HEK293T (cell line): Measurements from ENCODE around the gene ZNF317.
"Not testable (repeated sequence)": the region's sequence is repeated elsewhere in the genome, so short reads cannot be mapped to it uniquely, and the experiment has no call there.

ENCODE experiments used
- CTCF ChIA-PET: fragments of 350-600 bp; formaldehyde crosslinking; extraction: SDS; loops from one replicate; lab custom pipeline; 2021; ENCODE audit warnings: antibody characterized with exemption, inconsistent platforms; lab: Yijun Ruan, JAX
- POLR2A ChIA-PET: fragments of 350-600 bp; formaldehyde crosslinking; extraction: SDS; loops from one replicate; lab custom pipeline; 2020; ENCODE audit warnings: antibody characterized with exemption, inconsistent platforms; lab: Yijun Ruan, JAX
- DNase-seq: peaks from one replicate; pipeline ENCODE4 v3.0.0; 2012; ENCODE audit warnings: mixed read lengths; ENCODE audit errors: extremely low spot score
- ARNT ChIP-seq: fragments of 450-650 bp; IDR thresholded peaks from 2 replicates; pipeline ENCODE4 v1.6.1; 2017; ENCODE audit warnings: mild to moderate bottlenecking
- ELF4 ChIP-seq: fragments of 450-650 bp; IDR thresholded peaks from 2 replicates; pipeline ENCODE4 v1.6.1; 2017; ENCODE audit warnings: antibody characterized with exemption
- FOXA1 ChIP-seq: fragments of 450-650 bp; IDR thresholded peaks from 2 replicates; pipeline ENCODE4 v1.6.1; 2016; ENCODE audit warnings: mild to moderate bottlenecking
- FOXK2 ChIP-seq: fragments of 450-650 bp; IDR thresholded peaks from 2 replicates; pipeline ENCODE4 v1.6.1; 2016; ENCODE audit warnings: mild to moderate bottlenecking
- FOXM1 ChIP-seq: fragments of 450-650 bp; IDR thresholded peaks from 2 replicates; pipeline ENCODE4 v1.6.1; 2017; ENCODE audit warnings: mild to moderate bottlenecking, borderline replicate concordance
- HDGF ChIP-seq: fragments of 450-650 bp; IDR thresholded peaks from 2 replicates; pipeline ENCODE4 v1.6.1; 2017; ENCODE audit warnings: antibody characterized with exemption, borderline replicate concordance
- L3MBTL2 ChIP-seq: fragments of 450-650 bp; conservative IDR thresholded peaks from 2 replicates; pipeline ENCODE4 v1.6.1; 2016; ENCODE audit warnings: mild to moderate bottlenecking
- NFRKB ChIP-seq: fragments of 450-650 bp; IDR thresholded peaks from 2 replicates; pipeline ENCODE4 v1.6.1; 2016; ENCODE audit warnings: mild to moderate bottlenecking, moderate library complexity
- SP1 ChIP-seq: fragments of 450-650 bp; IDR thresholded peaks from 2 replicates; pipeline ENCODE4 v1.6.1; 2017
- SUZ12 ChIP-seq: fragments of 450-650 bp; IDR thresholded peaks from 2 replicates; pipeline ENCODE4 v1.6.1; 2016; ENCODE audit warnings: mild to moderate bottlenecking
- TARDBP ChIP-seq: fragments of 450-650 bp; IDR thresholded peaks from 2 replicates; pipeline ENCODE4 v1.6.1; 2016
- ZNF384 ChIP-seq: fragments of 450-650 bp; IDR thresholded peaks from 2 replicates; pipeline ENCODE4 v1.6.1; 2016
- TF ChIP-seq, protein P1 (sequence below): fragments of 450-650 bp; IDR thresholded peaks from 2 replicates; pipeline ENCODE4 v1.6.1; 2016

The ZNF317 gene

DNA sequence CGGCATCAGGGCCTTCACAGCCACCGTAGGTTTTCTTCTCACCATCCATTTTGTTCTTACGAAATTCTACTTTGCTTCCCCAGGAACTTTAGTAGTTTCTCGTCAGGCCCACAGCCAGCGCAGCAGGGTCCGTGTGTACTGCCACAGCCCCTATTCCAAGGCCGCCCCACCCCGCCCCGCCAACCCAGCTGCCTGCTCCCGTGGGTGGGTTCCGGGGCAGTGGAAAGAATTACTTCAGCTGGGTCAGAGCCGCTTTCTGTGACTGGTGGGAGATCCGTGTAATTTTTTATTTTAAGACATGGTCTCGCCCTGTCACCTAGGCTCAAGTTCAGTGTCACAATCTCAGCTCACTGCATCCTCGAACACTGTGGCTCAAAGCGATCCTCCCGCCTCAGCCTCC is 42.8 kb downstream of the ZNF317 start:
- no peak for DNase-seq
- TF ChIP-seq L3MBTL2 = no peak
- no peak for TF ChIP-seq FOXK2
- TF ChIP-seq FOXA1 = no peak
- TF ChIP-seq, protein P1, sequence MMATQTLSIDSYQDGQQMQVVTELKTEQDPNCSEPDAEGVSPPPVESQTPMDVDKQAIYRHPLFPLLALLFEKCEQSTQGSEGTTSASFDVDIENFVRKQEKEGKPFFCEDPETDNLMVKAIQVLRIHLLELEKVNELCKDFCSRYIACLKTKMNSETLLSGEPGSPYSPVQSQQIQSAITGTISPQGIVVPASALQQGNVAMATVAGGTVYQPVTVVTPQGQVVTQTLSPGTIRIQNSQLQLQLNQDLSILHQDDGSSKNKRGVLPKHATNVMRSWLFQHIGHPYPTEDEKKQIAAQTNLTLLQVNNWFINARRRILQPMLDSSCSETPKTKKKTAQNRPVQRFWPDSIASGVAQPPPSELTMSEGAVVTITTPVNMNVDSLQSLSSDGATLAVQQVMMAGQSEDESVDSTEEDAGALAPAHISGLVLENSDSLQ = no peak
- TF ChIP-seq HDGF = no peak
- TF ChIP-seq SP1 = no peak
- ChIA-PET POLR2A (no interaction called here), CTCF (no interaction called here)

DNA sequence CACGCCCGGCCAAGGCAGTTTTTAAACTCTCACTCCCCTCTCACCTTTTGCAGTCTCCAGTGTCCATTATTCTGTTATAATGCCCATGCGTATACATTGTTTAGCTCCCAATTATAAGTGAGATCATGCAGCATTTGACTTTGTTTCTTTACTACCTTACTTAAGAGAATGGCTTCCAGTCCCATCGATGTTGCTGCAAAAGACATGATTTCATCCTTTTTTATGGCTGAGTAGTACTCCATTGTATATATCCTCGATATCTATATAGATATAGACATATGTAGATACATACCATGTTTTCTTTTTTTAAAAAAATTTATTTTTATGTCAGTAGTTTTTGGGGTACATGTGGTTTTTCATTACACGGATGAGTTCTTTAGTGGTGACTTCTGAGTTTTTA is 47.0 kb downstream of the ZNF317 start:
- ChIA-PET CTCF (no interaction called here), POLR2A (no interaction called here)
- DNase-seq = no peak
- TF ChIP-seq FOXM1 (no peak), TARDBP (no peak), ARNT (no peak), HDGF (no peak), FOXA1 (no peak), FOXK2 (no peak), SUZ12 (no peak), NFRKB (no peak), ELF4 (no peak), L3MBTL2 (no peak), ZNF384 (no peak), SP1 (no peak)

DNA sequence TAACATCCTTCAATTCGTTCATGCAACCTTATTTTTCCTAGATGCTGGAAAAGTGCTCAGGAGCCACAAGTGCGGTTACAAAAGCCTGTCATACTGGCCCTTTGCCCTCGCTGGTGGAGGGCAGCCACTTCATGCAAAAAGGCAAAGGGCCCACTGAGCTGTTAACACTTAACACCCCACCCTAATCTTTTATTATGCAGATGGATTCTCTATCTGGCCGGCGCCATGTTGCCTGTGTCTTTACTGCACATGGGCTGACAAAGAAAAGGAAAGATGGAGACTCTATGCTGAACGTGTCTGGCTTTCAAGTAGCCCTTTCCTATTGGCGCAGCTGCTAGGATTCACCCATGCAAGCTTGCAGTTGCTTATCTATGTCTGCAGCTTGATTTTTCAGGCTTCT is 49.3 kb downstream of the ZNF317 start:
- POLR2A ChIA-PET = no interaction called here
- CTCF ChIA-PET = no interaction called here
- DNase-seq = no peak
- TF ChIP-seq ARNT = no peak

DNA sequence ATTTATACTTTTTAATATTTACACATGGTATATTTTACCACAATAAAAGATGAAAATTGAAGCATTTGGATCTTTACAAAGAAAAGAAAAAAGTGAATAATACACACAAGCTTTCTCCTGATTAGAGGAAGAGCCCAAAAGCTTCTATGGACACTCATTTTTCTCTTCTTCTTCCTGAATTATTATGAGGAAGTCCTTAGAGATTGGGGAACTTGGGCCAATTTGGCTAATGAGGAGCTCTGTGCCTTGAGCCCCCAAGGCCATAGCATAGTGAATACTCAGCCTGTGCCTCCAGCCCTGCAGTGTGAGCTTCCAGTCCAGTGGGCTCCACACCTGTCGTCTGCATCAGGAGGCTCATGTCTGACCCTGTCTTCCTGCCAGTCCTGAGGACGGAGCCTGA is 57.8 kb downstream of the ZNF317 start:
- DNase-seq, CTCF ChIA-PET, POLR2A ChIA-PET: not testable (repeated sequence)

DNA sequence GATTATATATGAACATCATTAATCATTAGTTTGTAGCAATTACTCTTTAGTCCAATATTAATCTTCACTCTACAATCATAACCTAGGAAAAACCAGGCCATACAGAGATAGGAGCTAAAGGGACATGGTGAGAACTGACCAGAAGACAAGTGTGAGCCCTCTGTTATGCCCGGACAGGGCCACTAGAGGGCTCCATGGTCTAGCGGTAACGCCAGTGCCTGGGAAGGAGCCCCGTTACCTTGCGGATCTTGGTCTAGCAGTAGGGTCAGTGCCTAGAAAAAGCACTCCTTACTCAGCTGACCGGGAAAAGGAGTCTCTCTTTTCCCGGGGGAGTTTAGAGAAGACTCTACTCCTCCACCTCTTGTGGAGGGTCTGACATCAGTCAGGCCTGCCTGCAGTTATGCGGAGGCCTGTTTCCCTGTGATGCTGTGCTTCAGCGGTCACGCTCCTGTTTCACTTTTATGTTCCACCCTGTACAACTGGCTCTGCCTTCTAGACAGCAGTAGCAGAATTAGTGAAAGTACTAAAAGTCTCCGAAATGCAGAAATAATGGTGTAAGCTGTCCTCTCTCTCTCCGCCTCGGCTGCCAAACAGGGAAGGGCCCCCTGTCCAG is 65.4 kb downstream of the ZNF317 start:
- CTCF ChIA-PET = interaction anchor here (0.6 kb wide), 2 partner anchors 400 to 585 kb away, joined by 3 to 6 read pairs; no protein-coding TSS in a partner anchor

More for the DNA sequence above, 65.4 kb downstream of the ZNF317 start:
- no peak for TF ChIP-seq TARDBP
- TF ChIP-seq, protein P1 = no peak
- no peak for TF ChIP-seq FOXK2
- no peak for TF ChIP-seq ELF4
- no peak for TF ChIP-seq FOXA1
- POLR2A ChIA-PET = no interaction called here
- peak; percentile 44 for DNase-seq
